ENCODE measurements around the gene CDC7. TPM values are rescaled to one million over a fixed set of nuclear protein-coding genes. Genes with fewer than 3 reads are reported as not detected.

CDC7 gene
- total and polyA plus RNA-seq, 2 of the 13 experiments (the other 11 are each of a cell fraction or from before 2014, with no cell fraction given), result 2.5 to 12.6 TPM

GRCh38 chr1:91529856-91530255 is 29.2 kb downstream of the CDC7 start:
- BruUV-seq (replicated peaks), result no TSS peak
- intact Hi-C loops (cut with micrococcal nuclease; ENCODE audit: unreplicated experiment), result loop anchor here (10.0 kb wide), 1 partner anchor 765 kb away; the partner anchor contains the start of genes GLMN and RPAP2
- H4K20me1 ChIP-seq (ENCODE audit: insufficient read depth, low read length), result no peaks in the 10 kb centered on the region
- H3K4me3 ChIP-seq (replicated peaks in 1 of 3; ENCODE audit: insufficient read depth in 1 of 3, low read depth in 2 of 3, low read length in 3 of 3), result no peak overlapping the region
- peaks cover 5% of the 10 kb centered on the region; the same call in 1 of the 2 replicates for H3K4me1 ChIP-seq (ENCODE audit: insufficient read depth, low read length)
- no peak overlapping the region for H3K4me2 ChIP-seq (ENCODE audit: low read depth, low read length)
- no peak overlapping the region for H3K9ac ChIP-seq (ENCODE audit: insufficient read depth, low read depth, low read length)
- H3K27me3 ChIP-seq (ENCODE audit: control insufficient read depth in 1 of 2, insufficient read depth in 2 of 2, low read length in 2 of 2), result no peaks in the 10 kb centered on the region
- DNase-seq (ENCODE audit: low spot score), result no peak
- H2AFZ ChIP-seq (ENCODE audit: low read length), result no peak overlapping the region
- in situ Hi-C loops (cut with HindIII; ENCODE audit: extremely low pct_ligation_motif_present, low pct_unique_long_range_greater_than_20kb), result no loop called here
- 52% methylated on average over 3 of the region's 3 CpGs for WGBS (ENCODE audit: low lambda C conversion rate)
- H3K79me2 ChIP-seq (ENCODE audit: insufficient read depth, low read length), result no peaks in the 10 kb centered on the region
- no peaks in the 10 kb centered on the region for H3K9me3 ChIP-seq (ENCODE audit: low read length)
- TF ChIP-seq KLF12 (CRISPR knock-in tag; IDR thresholded peaks at IDR 0.05; ENCODE audit: borderline replicate concordance), result no peak
- TF ChIP-seq CTCF (CRISPR knock-in tag; IDR thresholded peaks at IDR 0.05), result peak; percentile 28; the same call in 1 of the 2 replicates
- TF ChIP-seq STAG1 (CRISPR knock-in tag; IDR thresholded peaks at IDR 0.05), result peak; percentile 61
- ChIA-PET CTCF (ENCODE audit: low intra/inter-chr PET ratio, low total read pairs) (no interaction called here), POLR2A (no interaction called here)
- H3K27ac ChIP-seq (ENCODE audit: extremely low read length, insufficient read depth, low read length), result no peak overlapping the region
- no peaks in the 10 kb centered on the region for H3K36me3 ChIP-seq (replicated peaks in 1 of 2; ENCODE audit: control insufficient read depth in 1 of 2, insufficient read depth in 2 of 2, low read length in 2 of 2)
- ATAC-seq, result peak; percentile 30; the same call in 1 of the 3 replicates
- FAIRE-seq, result peak; percentile 37

GRCh38 chr1:91533361-91534024 is 32.8 kb downstream of the CDC7 start:
- H2AFZ ChIP-seq (ENCODE audit: low read length), result no peak overlapping the region
- no peaks in the 10 kb centered on the region for H3K36me3 ChIP-seq (replicated peaks in 1 of 2; ENCODE audit: control insufficient read depth in 1 of 2, insufficient read depth in 2 of 2, low read length in 2 of 2)
- POLR2A ChIA-PET, result no interaction called here
- intact Hi-C loops (cut with micrococcal nuclease; ENCODE audit: unreplicated experiment), result no loop called here
- BruUV-seq (replicated peaks), result no TSS peak
- no peak overlapping the region for H3K4me2 ChIP-seq (ENCODE audit: low read depth, low read length)
- ATAC-seq, result no peak
- H3K9ac ChIP-seq (ENCODE audit: insufficient read depth, low read depth, low read length), result no peak overlapping the region
- H3K4me3 ChIP-seq (replicated peaks in 1 of 3; ENCODE audit: insufficient read depth in 1 of 3, low read depth in 2 of 3, low read length in 3 of 3), result no peak overlapping the region
- no peak for DNase-seq (ENCODE audit: low spot score)
- H3K4me1 ChIP-seq (ENCODE audit: insufficient read depth, low read length), result no peaks in the 10 kb centered on the region
- H3K27me3 ChIP-seq (ENCODE audit: control insufficient read depth in 1 of 2, insufficient read depth in 2 of 2, low read length in 2 of 2), result no peaks in the 10 kb centered on the region
- no peak for FAIRE-seq
- CTCF ChIA-PET (ENCODE audit: low intra/inter-chr PET ratio, low total read pairs), result no interaction called here
- H3K27ac ChIP-seq (ENCODE audit: extremely low read length, insufficient read depth, low read length), result no peak overlapping the region
- H3K79me2 ChIP-seq (ENCODE audit: insufficient read depth, low read length), result no peaks in the 10 kb centered on the region
- no peaks in the 10 kb centered on the region for H4K20me1 ChIP-seq (ENCODE audit: insufficient read depth, low read length)
- no peaks in the 10 kb centered on the region for H3K9me3 ChIP-seq (ENCODE audit: low read length)
- in situ Hi-C loops (cut with HindIII; ENCODE audit: extremely low pct_ligation_motif_present, low pct_unique_long_range_greater_than_20kb), result no loop called here
- 55% methylated on average over 4 of the region's 4 CpGs for WGBS (ENCODE audit: low lambda C conversion rate)
- TF ChIP-seq ARID4A (CRISPR knock-in tag; IDR thresholded peaks at IDR 0.05; ENCODE audit: borderline replicate concordance) (no peak), ZSCAN29 (CRISPR knock-in tag; conservative IDR thresholded peaks at IDR 0.05) (no peak), ZNF549 (CRISPR knock-in tag; IDR thresholded peaks at IDR 0.05) (no peak), KLF16 (CRISPR knock-in tag; IDR thresholded peaks at IDR 0.05) (no peak), CHD2 (IDR thresholded peaks at IDR 0.05; ENCODE audit: low read depth, low read length) (no peak), ZNF251 (CRISPR knock-in tag; IDR thresholded peaks at IDR 0.05) (no peak), DMAP1 (CRISPR knock-in tag; IDR thresholded peaks at IDR 0.05) (no peak), HNF4A (CRISPR knock-in tag; IDR thresholded peaks at IDR 0.05) (no peak), SMAD9 (CRISPR knock-in tag; IDR thresholded peaks at IDR 0.05) (no peak)

All from HepG2 (cell line).